H9 (cell line): ENCODE measurements around the gene FAM83F. TPM values are rescaled to one million over a fixed set of nuclear protein-coding genes. Genes with fewer than 3 reads are reported as not detected.

ENCODE experiments used
- DNase-seq: peaks from one replicate; pipeline ENCODE4 v3.0.0-alpha.2; 2017
- H2AFZ ChIP-seq: one replicate; pipeline ENCODE4 v1.6.1; 2013; ENCODE audit warnings: mild to moderate bottlenecking, low read length, control low read depth, moderate library complexity
- H2AK5ac ChIP-seq: 2 replicates; pipeline ENCODE4 v1.6.1; 2013; ENCODE audit warnings: low read length, control low read depth, mixed read lengths; ENCODE audit not compliant: insufficient read length
- H2BK120ac ChIP-seq: one replicate; pipeline ENCODE4 v1.6.1; 2013; ENCODE audit warnings: low read depth, mild to moderate bottlenecking, low read length, control low read depth, inconsistent platforms; ENCODE audit not compliant: poor library complexity, severe bottlenecking
- H2BK12ac ChIP-seq: 2 replicates; pipeline ENCODE4 v1.6.1; 2013; ENCODE audit warnings: low read length, control low read depth, mixed read lengths, low read depth; ENCODE audit not compliant: insufficient read length
- H2BK15ac ChIP-seq: 2 replicates; pipeline ENCODE4 v1.6.1; 2013; ENCODE audit warnings: low read depth, low read length, control low read depth
- H2BK20ac ChIP-seq: one replicate; pipeline ENCODE4 v1.6.1; 2013; ENCODE audit warnings: low read depth, mild to moderate bottlenecking, low read length, control low read depth, inconsistent platforms; ENCODE audit not compliant: poor library complexity, severe bottlenecking
- H2BK5ac ChIP-seq: 2 replicates; pipeline ENCODE4 v1.6.1; 2013; ENCODE audit warnings: low read length, control low read depth, mixed read lengths; ENCODE audit not compliant: insufficient read length
- H3K14ac ChIP-seq: 2 replicates; pipeline ENCODE4 v1.6.1; 2013; ENCODE audit warnings: low read length, control low read depth; ENCODE audit not compliant: insufficient read depth
- H3K18ac ChIP-seq: 2 replicates; pipeline ENCODE4 v1.6.1; 2013; ENCODE audit warnings: low read depth, mild to moderate bottlenecking, mixed read lengths, low read length, control low read depth; ENCODE audit not compliant: insufficient read length
- H3K23ac ChIP-seq: 2 replicates; pipeline ENCODE4 v1.6.1; 2013; ENCODE audit warnings: low read length, control low read depth, mixed read lengths, low read depth; ENCODE audit not compliant: insufficient read length
- H3K23me2 ChIP-seq: 2 replicates; pipeline ENCODE4 v1.6.1; 2013; ENCODE audit warnings: low read depth, mild to moderate bottlenecking, mixed read lengths, low read length, control low read depth; ENCODE audit not compliant: insufficient read length, poor library complexity, severe bottlenecking
- H3K27ac ChIP-seq: 2 replicates; pipeline ENCODE4 v1.5.1; 2013; ENCODE audit warnings: low read length, control low read depth, mixed read lengths, low read depth; ENCODE audit not compliant: insufficient read length
- H3K27me3 ChIP-seq: 2 replicates; pipeline ENCODE4 v1.6.1; 2013; ENCODE audit warnings: low read length, control low read depth, inconsistent platforms; ENCODE audit not compliant: insufficient read depth
- H3K4ac ChIP-seq: 2 replicates; pipeline ENCODE4 v1.6.1; 2013; ENCODE audit warnings: low read depth, mild to moderate bottlenecking, control low read depth, inconsistent platforms, low read length, moderate library complexity
- H3K4me1 ChIP-seq: 2 replicates; pipeline ENCODE4 v1.6.1; 2013; ENCODE audit warnings: low read length, control low read depth, inconsistent platforms; ENCODE audit not compliant: insufficient read depth
- H3K4me2 ChIP-seq: 2 replicates; pipeline ENCODE4 v1.6.1; 2013; ENCODE audit warnings: low read length, control low read depth, mixed read lengths; ENCODE audit not compliant: insufficient read length, insufficient read depth
- H3K56ac ChIP-seq: 2 replicates; pipeline ENCODE4 v1.6.1; 2013; ENCODE audit warnings: low read depth, mild to moderate bottlenecking, mixed read lengths, low read length, control low read depth; ENCODE audit not compliant: insufficient read length
- H3K79me1 ChIP-seq: 2 replicates; pipeline ENCODE4 v1.6.1; 2013; ENCODE audit warnings: low read depth, mild to moderate bottlenecking, moderate library complexity, low read length, control low read depth, inconsistent platforms; ENCODE audit not compliant: insufficient read depth, poor library complexity, severe bottlenecking
- H3K79me2 ChIP-seq: 2 replicates; pipeline ENCODE4 v1.6.1; 2013; ENCODE audit warnings: low read length, control low read depth, inconsistent platforms; ENCODE audit not compliant: insufficient read depth
- H3K9ac ChIP-seq: 2 replicates; pipeline ENCODE4 v1.6.1; 2013; ENCODE audit warnings: low read length, control low read depth, mixed read lengths; ENCODE audit not compliant: insufficient read length; ENCODE audit errors: extremely low read depth
- H3K9me3 ChIP-seq: one replicate; pipeline ENCODE4 v1.6.1; 2013; ENCODE audit warnings: low read depth, low read length, inconsistent platforms; ENCODE audit not compliant: control insufficient read depth
- H3T11ph ChIP-seq: one replicate; pipeline ENCODE4 v1.6.1; 2013; ENCODE audit warnings: mild to moderate bottlenecking, low read length, control low read depth, inconsistent platforms
- H4K20me1 ChIP-seq: one replicate; pipeline ENCODE4 v1.6.1; 2013; ENCODE audit not compliant: control insufficient read depth, insufficient read length, insufficient read depth
- H4K5ac ChIP-seq: 2 replicates; pipeline ENCODE4 v1.6.1; 2013; ENCODE audit warnings: low read depth, mild to moderate bottlenecking, mixed read lengths, low read length, control low read depth; ENCODE audit not compliant: insufficient read length
- H4K8ac ChIP-seq: replicated peaks from 2 replicates; pipeline ENCODE4 v1.6.1; 2013; ENCODE audit warnings: low read length, control low read depth, mixed read lengths, low read depth; ENCODE audit not compliant: insufficient read length
- H4K91ac ChIP-seq: 2 replicates; pipeline ENCODE4 v1.6.1; 2013; ENCODE audit warnings: low read depth, mild to moderate bottlenecking, moderate library complexity, mixed read lengths, low read length, control low read depth; ENCODE audit not compliant: insufficient read length
- H3K27ac Mint-ChIP-seq, 3 experiments: 2 replicates in 2 of 3; 3 replicates in 1 of 3; pipeline ENCODE4 v1.8.0; 2020 to 2021; ENCODE audit warnings: mixed read lengths in 3 of 3, mild to moderate bottlenecking in 1 of 3, moderate library complexity in 1 of 3
- H3K27me3 Mint-ChIP-seq: 2 replicates; pipeline ENCODE4 v1.8.0; 2021; ENCODE audit warnings: low read depth, mild to moderate bottlenecking, moderate library complexity, mixed read lengths
- H3K36me3 Mint-ChIP-seq, 3 experiments: 2 replicates in 2 of 3; 3 replicates in 1 of 3; pipeline ENCODE4 v1.8.0; 2020 to 2021; ENCODE audit warnings: low read depth in 3 of 3, mixed read lengths in 3 of 3; ENCODE audit not compliant: insufficient read depth in 1 of 3
- H3K4me1 Mint-ChIP-seq, 2 experiments: 2 replicates each; pipeline ENCODE4 v1.8.0; 2020; ENCODE audit warnings: mixed read lengths in 2 of 2
- H3K4me3 Mint-ChIP-seq, 2 experiments: 2 replicates in 1 of 2; 3 replicates in 1 of 2; pipeline ENCODE4 v1.8.0; 2020 to 2021; ENCODE audit warnings: mild to moderate bottlenecking in 2 of 2, mixed read lengths in 2 of 2, moderate library complexity in 1 of 2
- H3K9me3 Mint-ChIP-seq, 2 experiments: 2 replicates in 1 of 2; 3 replicates in 1 of 2; pipeline ENCODE4 v1.8.0; 2020; ENCODE audit warnings: mild to moderate bottlenecking in 2 of 2, mixed read lengths in 2 of 2, moderate library complexity in 1 of 2
- WGBS: extraction: QIAGEN DNeasy Blood & Tissue Kit; methylation state at CpG from one replicate; pipeline ENCODE4 v1.1.7; 2013; ENCODE audit warnings: missing lambda C conversion rate, low lambda C conversion rate, mixed read lengths; ENCODE audit not compliant: insufficient read length; ENCODE audit errors: extremely low coverage; 5-methylcytosine and 5-hydroxymethylcytosine counted together
- total RNA-seq: library from RNA; stranded (reverse); gene quantifications from 2 replicates; pipeline ENCODE4 v1.2.1, GENCODE V29; 2021
- TF ChIP-seq, protein P1 (sequence below): fragments of 200-600 bp; sonication (generic); conservative IDR thresholded peaks from 3 replicates; pipeline ENCODE4 v1.8.0; 2021; ENCODE audit warnings: antibody characterized with exemption, mild to moderate bottlenecking

FAM83F gene
- total RNA-seq, 1 experiment from 2014 or later = 17.4 TPM

DNA sequence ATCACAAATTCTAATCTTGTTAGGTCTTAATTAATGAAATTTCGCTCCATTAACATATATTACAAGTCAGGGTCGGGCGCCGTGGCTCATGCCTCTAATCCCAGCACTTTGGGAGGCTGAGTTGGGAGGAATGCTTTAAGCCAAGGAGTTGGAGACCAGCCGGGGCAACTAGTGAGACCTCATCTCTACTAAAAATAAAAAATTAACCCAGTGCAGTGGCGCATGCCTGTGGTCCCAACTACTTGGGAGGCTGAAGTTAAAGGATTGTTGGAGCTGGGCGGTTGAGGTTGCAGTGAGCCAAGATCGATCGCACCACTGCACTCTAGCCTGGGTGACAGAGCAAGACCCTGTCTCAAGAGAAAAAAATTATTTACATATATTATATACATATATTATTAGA is 32.7 kb upstream of the FAM83F start:
- H3K79me2 ChIP-seq = no peaks in the 10 kb centered on the region
- no peak overlapping the region for H2BK20ac ChIP-seq
- no CpG with 5 or more reads among the region's 9 CpGs for WGBS
- no peaks in the 10 kb centered on the region for H3K4me1 ChIP-seq
- H3K56ac ChIP-seq = no peak overlapping the region
- no peak overlapping the region for H2AK5ac ChIP-seq
- no peaks in the 10 kb centered on the region for H3K9me3 Mint-ChIP-seq
- H3K18ac ChIP-seq = no peak overlapping the region
- H3K9me3 ChIP-seq = no peaks in the 10 kb centered on the region
- H4K20me1 ChIP-seq = no peaks in the 10 kb centered on the region
- TF ChIP-seq, protein P1, sequence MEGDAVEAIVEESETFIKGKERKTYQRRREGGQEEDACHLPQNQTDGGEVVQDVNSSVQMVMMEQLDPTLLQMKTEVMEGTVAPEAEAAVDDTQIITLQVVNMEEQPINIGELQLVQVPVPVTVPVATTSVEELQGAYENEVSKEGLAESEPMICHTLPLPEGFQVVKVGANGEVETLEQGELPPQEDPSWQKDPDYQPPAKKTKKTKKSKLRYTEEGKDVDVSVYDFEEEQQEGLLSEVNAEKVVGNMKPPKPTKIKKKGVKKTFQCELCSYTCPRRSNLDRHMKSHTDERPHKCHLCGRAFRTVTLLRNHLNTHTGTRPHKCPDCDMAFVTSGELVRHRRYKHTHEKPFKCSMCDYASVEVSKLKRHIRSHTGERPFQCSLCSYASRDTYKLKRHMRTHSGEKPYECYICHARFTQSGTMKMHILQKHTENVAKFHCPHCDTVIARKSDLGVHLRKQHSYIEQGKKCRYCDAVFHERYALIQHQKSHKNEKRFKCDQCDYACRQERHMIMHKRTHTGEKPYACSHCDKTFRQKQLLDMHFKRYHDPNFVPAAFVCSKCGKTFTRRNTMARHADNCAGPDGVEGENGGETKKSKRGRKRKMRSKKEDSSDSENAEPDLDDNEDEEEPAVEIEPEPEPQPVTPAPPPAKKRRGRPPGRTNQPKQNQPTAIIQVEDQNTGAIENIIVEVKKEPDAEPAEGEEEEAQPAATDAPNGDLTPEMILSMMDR = no peak
- no peak overlapping the region for H4K91ac ChIP-seq
- no peak overlapping the region for H2BK120ac ChIP-seq
- no peak for DNase-seq
- H3K27me3 Mint-ChIP-seq = peaks cover 26% of the 10 kb centered on the region
- no peak overlapping the region for H4K5ac ChIP-seq
- H3K4ac ChIP-seq = no peak overlapping the region
- H2AFZ ChIP-seq = no peak overlapping the region
- H2BK15ac ChIP-seq = no peak overlapping the region
- no peak overlapping the region for H2BK5ac ChIP-seq
- no peak overlapping the region for H2BK12ac ChIP-seq
- H3K27me3 ChIP-seq = no peaks in the 10 kb centered on the region
- H3K4me3 Mint-ChIP-seq = no peak overlapping the region
- H3K36me3 Mint-ChIP-seq = no peaks in the 10 kb centered on the region; a peak in 1 of 7 replicates
- H3K14ac ChIP-seq = no peak overlapping the region
- H3T11ph ChIP-seq = no peak overlapping the region
- H3K4me1 Mint-ChIP-seq = peaks cover 20 to 22% of the 10 kb centered on the region in 2 experiments
- no peak overlapping the region for H3K23ac ChIP-seq
- no peak overlapping the region for H3K27ac Mint-ChIP-seq
- H4K8ac ChIP-seq = no peak overlapping the region
- H3K9ac ChIP-seq = no peak overlapping the region
- no peaks in the 10 kb centered on the region for H3K23me2 ChIP-seq
- H3K27ac ChIP-seq = no peak overlapping the region
- H3K79me1 ChIP-seq = no peaks in the 10 kb centered on the region
- H3K4me2 ChIP-seq = no peak overlapping the region
